Nephron progenitor cell (in vitro differentiated cells): ENCODE measurements around the gene ADAMTS14.
A peak's percentile ranks its signal among the peaks of the same experiment; 100 is the strongest.

Experiments
- DNase-seq: peaks from one replicate; pipeline ENCODE4 v3.0.0; 2021
- H3K27ac Mint-ChIP-seq: 2 replicates; pipeline ENCODE4 v1.8.0; 2021; ENCODE audit warnings: mild to moderate bottlenecking, moderate library complexity, mixed read lengths
- H3K27me3 Mint-ChIP-seq: 2 replicates; pipeline ENCODE4 v1.8.0; 2021; ENCODE audit warnings: mild to moderate bottlenecking, low read depth, mixed read lengths; ENCODE audit not compliant: poor library complexity
- H3K36me3 Mint-ChIP-seq: 2 replicates; pipeline ENCODE4 v1.8.0; 2021; ENCODE audit warnings: low read depth, mixed read lengths
- H3K4me1 Mint-ChIP-seq: 2 replicates; pipeline ENCODE4 v1.8.0; 2021; ENCODE audit warnings: mixed read lengths
- H3K4me3 Mint-ChIP-seq: 2 replicates; pipeline ENCODE4 v1.8.0; 2021; ENCODE audit warnings: mild to moderate bottlenecking, moderate library complexity, mixed read lengths
- H3K9me3 Mint-ChIP-seq: 2 replicates; pipeline ENCODE4 v1.8.0; 2021; ENCODE audit warnings: mild to moderate bottlenecking, moderate library complexity, mixed read lengths
- TF ChIP-seq, protein P1 (sequence below): fragments of 200-600 bp; sonication (generic); IDR thresholded peaks from 2 replicates; pipeline ENCODE4 v1.5.0; 2021; ENCODE audit warnings: antibody characterized with exemption

Gene ADAMTS14

DNA sequence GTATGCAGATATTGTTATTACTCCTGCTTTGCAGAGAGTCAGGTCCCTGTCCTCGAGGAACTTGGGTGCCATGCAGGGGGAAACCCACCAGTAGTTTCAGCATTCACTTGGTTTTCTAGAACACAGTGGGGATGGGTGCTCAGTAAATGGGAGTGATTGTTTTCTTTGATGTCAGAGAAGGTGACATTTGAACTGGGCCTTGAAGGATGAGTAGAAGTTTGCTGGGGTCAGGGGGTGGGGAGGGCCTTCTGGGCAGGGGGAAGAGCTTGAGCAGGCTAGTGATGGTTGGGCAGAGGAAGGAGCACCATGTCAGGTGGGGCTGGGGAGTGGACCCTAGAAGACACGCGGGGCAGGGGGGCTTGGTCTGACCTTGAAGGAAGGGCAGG lies 5.9 kb downstream of the ADAMTS14 start:
- Mint-ChIP-seq H3K9me3 (no peaks in the 10 kb centered on the region), H3K27ac (no peak overlapping the region), H3K27me3 (peaks cover 38% of the 10 kb centered on the region), H3K4me3 (no peak overlapping the region), H3K36me3 (no peaks in the 10 kb centered on the region), H3K4me1 (peaks cover 57% of the 10 kb centered on the region)
- no peak for DNase-seq
- TF ChIP-seq, protein P1, sequence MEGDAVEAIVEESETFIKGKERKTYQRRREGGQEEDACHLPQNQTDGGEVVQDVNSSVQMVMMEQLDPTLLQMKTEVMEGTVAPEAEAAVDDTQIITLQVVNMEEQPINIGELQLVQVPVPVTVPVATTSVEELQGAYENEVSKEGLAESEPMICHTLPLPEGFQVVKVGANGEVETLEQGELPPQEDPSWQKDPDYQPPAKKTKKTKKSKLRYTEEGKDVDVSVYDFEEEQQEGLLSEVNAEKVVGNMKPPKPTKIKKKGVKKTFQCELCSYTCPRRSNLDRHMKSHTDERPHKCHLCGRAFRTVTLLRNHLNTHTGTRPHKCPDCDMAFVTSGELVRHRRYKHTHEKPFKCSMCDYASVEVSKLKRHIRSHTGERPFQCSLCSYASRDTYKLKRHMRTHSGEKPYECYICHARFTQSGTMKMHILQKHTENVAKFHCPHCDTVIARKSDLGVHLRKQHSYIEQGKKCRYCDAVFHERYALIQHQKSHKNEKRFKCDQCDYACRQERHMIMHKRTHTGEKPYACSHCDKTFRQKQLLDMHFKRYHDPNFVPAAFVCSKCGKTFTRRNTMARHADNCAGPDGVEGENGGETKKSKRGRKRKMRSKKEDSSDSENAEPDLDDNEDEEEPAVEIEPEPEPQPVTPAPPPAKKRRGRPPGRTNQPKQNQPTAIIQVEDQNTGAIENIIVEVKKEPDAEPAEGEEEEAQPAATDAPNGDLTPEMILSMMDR, result no peak

DNA sequence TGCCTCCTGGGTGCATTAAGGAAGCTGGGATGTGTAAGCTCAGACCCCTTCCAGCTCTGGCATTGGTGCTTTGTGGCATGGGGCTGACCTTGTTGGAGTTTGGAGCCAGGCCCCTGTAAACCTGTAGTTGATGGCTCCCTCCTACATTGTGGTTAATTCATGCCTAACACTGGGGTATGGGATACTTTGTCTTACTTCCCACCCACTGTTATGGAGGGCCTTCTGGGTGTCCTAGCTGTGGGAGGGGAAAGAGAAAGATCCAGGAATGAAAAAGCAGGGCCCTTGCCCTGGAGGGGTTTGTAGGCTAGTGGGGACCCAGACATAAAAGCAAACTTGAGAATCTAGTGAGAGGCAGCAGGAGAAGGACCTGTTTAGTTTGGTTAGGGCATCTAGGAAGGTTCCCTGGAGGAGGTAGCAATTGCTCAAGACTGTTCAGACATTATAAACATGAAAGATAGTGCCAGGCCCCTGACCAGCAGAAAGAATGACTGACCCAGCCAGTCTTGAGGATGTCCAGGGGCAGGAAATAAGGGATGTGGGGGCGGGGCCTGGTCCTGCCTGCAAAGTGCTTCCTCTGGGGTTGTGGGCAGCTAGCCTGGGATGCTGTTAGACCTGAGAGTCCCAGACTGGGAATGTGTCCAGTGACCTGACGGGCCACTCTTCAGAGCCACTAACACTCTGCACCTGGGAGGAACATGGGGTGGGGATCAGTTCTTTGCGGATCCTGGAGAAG lies 6.6 kb downstream of the ADAMTS14 start:
- H3K4me3 Mint-ChIP-seq, result no peak overlapping the region

DNA sequence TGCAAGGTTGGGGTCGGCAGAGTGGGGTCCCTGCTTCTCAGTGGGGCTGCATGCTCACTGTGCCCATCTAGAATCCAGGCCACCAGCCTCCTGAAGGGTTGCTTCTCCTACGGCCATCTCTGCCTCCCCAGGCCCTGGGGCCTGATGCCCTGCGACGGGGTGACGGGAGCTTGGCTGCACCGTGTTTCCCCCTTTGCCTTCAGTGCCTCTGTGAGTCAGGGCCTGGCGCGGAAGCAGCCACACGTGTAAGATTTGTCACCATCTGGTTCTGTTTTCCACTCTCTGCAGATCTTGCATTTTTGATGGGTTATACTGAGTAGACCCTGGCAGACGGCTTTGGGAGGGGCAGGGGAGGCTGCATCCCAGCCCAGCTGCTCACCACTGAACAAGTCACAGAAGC lies 7.2 kb downstream of the ADAMTS14 start:
- Mint-ChIP-seq H3K4me1 (peaks cover 67% of the 10 kb centered on the region), H3K4me3 (no peak overlapping the region), H3K9me3 (no peaks in the 10 kb centered on the region), H3K27me3 (peaks cover 26% of the 10 kb centered on the region), H3K27ac (no peak overlapping the region), H3K36me3 (no peaks in the 10 kb centered on the region)
- no peak for DNase-seq
- TF ChIP-seq, protein P1, result no peak

More for the DNA sequence above, 6.6 kb downstream of the ADAMTS14 start:
- Mint-ChIP-seq H3K27me3 (peaks cover 32% of the 10 kb centered on the region), H3K36me3 (no peaks in the 10 kb centered on the region), H3K9me3 (no peaks in the 10 kb centered on the region), H3K4me1 (peaks cover 61% of the 10 kb centered on the region), H3K27ac (no peak overlapping the region)
- TF ChIP-seq, protein P1, result no peak
- DNase-seq, result no peak

DNA sequence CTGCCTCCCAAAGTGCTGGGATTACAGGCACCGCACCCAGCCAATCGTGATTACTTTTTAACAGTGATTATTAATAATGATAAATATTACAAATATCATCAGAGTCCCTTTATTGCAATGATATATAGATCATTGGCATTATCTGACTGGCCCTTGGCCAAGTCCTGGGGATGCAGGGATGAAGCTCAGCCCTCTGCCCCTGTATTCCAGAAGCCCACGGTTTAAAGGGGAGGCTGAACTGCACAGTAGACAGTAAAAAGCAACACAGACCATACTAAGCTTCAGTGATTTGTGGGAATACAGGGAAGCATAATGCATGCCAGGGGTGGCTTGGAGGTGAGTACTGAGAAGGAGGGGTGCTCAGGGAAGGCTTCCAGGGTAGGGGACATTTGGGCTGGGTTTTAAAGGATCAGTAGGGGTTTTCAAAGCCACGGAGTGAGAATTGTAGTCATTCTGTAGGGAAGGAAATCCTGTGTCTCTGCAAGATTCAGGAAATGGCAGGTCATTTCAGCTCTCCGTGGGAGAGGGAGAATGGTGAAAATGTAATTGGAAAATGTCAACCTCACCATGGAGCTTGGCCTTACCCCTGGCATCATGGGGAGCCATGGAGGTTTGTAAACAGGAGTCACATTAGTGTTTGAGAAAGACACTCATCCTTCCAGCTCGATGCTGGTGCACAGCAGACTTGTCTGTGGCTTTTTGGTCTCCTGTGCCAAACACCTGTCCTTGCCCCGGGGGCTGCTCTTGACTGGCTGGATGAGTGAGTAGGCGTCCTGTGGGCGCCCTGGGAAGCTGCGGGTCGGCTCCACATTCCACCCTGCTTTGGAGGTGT lies 8.8 kb downstream of the ADAMTS14 start:
- H3K27me3 Mint-ChIP-seq, result peaks cover 18% of the 10 kb centered on the region
- H3K36me3 Mint-ChIP-seq, result peaks cover 7% of the 10 kb centered on the region
- H3K9me3 Mint-ChIP-seq, result peaks cover 7% of the 10 kb centered on the region
- peaks cover 70% of the 10 kb centered on the region for H3K4me1 Mint-ChIP-seq
- TF ChIP-seq, protein P1, result no peak
- H3K27ac Mint-ChIP-seq, result no peak overlapping the region
- H3K4me3 Mint-ChIP-seq, result no peak overlapping the region
- no peak for DNase-seq

DNA sequence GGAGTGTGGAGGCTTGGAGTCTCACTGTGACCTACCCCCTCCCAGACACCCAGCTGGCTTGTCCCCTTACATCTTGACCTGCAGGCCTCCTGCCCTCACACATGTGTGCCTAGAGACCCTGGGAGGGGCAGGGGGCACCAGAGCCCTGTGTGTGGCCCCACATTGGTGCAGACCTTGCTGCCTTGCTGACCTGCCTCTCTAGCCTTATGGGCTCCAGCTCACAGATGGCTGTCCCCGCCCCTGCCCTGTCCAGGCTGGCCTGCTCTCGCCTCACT lies 9.4 kb downstream of the ADAMTS14 start:
- Mint-ChIP-seq H3K9me3 (peaks cover 8% of the 10 kb centered on the region), H3K27ac (peak overlapping the region; percentile 14), H3K4me3 (no peak overlapping the region), H3K4me1 (peaks cover 70% of the 10 kb centered on the region), H3K27me3 (peaks cover 18% of the 10 kb centered on the region), H3K36me3 (peaks cover 7% of the 10 kb centered on the region)
- no peak for DNase-seq
- TF ChIP-seq, protein P1, result no peak
